Stimulated activated CD8-positive, alpha-beta memory T cell treated with anti-CD3 and anti-CD28 coated beads, Interleukin-7, amount 100 ng/mL, for 24 hours (primary cell): ENCODE measurements around the gene ZNF177.
"Not testable (repeated sequence)": the region's sequence is repeated elsewhere in the genome, so short reads cannot be mapped to it uniquely, and the experiment has no call there.

ENCODE experiments used
- DNase-seq: peaks from one replicate; pipeline ENCODE4 v3.0.0-alpha.2; 2020; ENCODE audit warnings: low read depth

Gene ZNF177

DNA sequence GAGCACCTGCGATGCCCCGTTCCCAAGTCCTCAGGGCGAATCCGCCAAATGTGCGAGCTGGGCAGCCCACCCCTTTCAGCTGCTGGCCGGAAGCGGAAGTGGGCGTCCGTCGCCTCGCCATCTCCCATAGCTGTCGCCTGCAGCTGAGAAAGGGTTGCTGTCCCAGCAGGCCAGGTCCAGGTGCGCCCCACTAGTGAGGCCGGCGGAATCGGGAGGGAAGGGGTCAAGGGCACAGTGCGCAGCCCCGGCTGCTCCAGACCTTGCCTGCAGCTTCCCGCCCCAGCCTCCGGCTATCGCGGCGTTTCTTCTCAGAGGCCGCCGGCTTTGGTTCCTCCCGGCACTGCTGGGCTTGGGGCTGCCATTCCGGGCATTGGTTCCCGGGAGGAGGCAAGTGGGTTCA is at the start of gene ZNF177:
Gene ZNF177 (plus strand): TSS at position 109 of the 400 bp plus-strand sequence. CDS start 15,299 bp downstream, outside the sequence.
- no peak for DNase-seq

DNA sequence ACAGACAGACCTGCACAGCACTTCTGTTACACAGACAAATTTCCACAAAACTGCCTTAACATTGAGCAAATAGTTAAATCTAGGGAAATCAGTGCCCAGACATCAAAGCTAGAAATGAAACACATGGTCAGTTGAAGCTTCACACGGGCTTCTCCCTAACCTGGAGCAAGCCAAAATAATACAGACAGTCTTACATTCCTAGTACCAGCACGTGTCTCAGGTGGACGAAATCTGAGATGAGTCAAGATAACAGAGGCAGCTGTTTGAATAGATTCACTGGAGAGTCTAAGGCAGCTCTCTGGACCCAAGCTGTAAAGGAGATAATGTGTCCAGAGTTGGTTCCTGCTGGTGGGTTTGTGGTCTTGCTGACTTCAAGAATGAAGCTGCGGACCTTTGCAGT is 49.1 kb upstream of the ZNF177 start:
- no peak for DNase-seq

DNA sequence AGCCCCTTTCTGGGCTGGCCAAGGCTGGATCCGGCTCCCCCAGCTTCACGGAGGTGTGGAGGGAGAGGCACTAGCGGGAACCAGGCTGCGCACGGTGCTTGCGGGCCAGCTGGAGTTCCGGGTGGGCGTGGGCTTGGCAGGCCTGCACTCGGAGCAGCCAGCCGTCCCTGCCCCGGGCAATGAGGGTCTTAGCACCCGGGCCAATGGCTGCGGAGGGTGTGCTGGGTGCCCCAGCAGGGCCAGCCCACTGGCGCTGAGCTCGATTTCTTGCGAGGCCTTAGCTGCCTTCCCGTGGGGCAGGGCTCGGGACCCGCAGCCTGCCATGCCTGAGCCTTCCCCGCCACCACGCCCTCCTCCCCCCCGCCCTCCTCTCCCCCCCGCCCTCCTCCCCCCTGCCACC is 41.5 kb upstream of the ZNF177 start:
- no peak for DNase-seq

DNA sequence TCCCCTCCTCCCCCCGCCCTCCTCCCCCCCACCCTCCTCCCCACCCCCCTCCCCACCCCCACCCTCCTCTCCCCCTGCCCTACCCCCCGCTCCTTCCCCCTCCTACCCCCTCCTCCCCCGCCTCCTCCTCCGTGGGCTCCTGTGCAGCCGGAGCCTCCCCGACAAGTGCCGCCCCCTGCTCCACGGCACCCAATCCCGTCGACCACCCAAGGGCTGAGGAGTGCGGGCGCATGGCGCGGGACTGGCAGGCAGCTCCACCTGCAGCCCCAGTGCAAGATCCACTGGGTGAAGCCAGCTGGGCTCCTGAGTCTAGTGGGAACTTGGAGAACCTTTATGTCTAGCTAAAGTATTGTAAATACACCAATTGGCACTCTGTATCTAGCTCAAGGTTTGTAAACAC is 41.1 kb upstream of the ZNF177 start:
- not testable (repeated sequence) for DNase-seq

DNA sequence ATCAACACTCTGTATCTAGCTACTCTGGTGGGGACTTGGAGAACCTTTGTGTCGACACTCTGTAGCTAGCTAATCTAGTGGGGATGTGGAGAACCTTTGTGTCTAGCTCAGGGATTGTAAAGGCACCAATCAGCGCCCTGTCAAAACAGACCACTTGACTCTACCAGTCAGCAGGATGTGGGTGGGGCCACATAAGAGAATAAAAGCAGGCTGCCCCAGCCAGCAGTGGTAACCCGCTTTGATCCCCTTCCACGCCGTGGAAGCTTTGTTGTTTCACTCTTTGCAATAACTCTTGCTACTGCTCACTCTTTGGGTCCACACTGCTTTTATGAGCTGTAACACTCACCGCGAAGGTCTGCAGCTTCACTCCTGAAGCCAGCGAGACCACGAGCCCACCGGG is 40.6 kb upstream of the ZNF177 start:
- not testable (repeated sequence) for DNase-seq

DNA sequence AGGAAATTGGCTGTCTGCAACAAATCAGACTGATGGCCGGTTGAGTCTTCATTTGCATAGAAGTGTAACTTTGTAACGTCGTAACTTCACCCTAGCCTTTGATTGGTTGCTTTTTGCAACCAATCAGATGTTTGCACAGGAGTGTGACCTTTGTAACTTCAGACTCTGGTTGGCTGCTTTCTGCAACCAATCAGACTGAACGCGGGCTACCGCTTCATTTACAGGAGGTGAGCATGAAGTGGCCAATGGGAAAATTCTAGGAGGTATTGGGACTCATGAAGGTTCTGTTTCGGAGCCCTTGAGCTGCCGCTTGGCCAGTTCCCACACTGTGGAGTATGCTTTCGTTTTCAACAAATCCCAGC is 39.3 kb upstream of the ZNF177 start:
- no peak for DNase-seq

DNA sequence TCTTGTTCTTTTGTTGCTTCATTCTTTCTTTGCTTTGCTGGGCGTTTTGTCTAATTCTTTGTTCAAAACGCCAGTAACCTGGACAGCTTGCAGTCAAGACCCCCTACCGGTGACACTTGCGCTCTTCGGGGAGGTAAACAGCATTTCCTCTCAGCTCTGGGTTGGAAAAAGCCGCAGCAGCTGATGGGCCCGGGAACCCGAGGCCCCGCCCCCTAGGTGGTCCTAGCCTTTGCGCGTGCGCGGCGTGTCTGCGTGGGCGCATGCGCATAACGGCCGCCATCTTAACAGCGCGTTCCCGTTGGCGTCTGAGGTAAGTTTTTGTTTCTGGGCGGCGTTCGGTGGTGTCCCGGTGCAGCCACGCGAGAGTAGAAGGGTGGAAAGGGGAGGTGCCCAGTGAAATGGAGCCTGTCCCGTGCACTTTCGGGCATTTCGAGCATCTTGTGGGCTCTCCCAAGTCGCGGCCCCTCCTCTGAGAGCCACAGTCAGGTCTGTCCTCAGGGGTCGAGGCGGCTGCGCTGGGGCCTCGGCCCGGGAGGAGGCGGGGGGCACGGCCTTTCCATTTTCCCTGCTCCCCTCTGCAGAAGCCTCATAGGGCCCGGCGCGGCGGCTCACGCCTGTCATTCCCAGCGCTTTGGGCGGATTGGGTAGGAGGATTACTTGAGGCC is 38.8 kb upstream of the ZNF177 start, which contains the start of gene ZNF559:
Gene ZNF559 (plus strand): TSS at position 261 of the 665 bp plus-strand sequence. CDS start 14,371 bp downstream, outside the sequence.
- DNase-seq, result peak; percentile 95

DNA sequence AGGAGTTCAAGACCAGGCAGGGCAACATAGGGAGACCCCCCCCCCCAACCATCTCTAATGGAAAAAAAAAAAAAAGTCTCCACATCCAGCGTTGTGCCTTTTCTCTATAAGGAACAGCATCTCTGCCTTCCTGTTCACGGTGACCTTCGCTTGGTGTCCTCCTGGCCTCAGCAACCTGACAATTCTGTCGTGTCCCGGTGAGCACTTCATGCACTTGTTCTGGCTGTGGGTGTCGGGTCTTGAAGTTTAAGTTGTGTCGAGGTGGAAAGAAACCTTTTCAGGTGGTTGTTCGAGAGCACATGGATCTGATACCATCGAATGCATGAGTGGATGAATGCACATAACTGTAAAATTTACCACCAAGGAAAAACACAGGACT is 38.2 kb upstream of the ZNF177 start:
- DNase-seq, result no peak

DNA sequence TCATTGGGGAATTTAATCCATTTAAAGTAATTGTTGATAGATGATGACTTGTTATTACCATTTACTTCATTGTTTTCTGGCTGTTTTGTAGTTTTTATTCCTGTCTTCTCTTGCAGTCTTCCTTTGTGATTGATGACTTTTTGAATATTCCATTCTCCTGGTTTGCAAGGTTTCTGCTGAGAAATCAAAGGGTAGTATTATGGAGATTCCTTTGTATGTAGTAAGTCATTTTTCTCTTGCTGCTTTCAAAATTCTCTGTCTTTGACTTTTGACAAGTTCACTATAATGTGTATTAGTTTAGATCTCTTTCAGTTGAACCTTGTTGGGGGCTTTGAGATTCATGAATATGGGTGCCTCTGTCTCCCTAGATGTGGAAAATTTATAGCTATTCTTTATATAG is 32.8 kb upstream of the ZNF177 start:
- no peak for DNase-seq

DNA sequence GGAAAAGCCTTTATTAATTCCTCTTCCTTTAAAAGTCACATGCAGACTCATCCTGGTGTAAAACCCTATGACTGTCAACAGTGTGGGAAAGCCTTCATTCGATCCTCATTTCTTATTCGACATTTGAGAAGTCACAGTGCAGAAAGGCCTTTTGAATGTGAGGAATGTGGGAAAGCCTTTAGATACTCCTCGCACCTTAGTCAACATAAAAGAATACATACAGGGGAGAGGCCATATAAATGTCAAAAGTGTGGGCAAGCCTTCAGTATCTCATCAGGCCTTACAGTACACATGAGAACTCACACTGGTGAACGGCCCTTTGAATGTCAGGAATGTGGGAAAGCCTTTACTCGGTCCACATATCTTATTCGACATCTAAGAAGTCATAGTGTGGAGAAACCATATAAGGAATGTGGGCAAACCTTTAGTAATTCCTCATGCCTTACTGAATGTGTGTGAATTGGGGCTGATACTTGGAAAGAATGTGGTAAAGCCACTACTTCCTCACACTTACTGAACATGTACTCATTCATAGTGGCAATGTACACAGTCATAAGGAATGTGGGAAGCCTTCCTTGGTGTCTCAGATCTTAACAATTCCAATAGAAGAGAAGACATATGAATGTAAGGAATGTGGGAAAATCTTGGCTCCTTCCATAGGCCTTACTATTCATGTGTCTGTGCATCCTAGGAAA is 20.1 kb upstream of the ZNF177 start:
- no peak for DNase-seq

DNA sequence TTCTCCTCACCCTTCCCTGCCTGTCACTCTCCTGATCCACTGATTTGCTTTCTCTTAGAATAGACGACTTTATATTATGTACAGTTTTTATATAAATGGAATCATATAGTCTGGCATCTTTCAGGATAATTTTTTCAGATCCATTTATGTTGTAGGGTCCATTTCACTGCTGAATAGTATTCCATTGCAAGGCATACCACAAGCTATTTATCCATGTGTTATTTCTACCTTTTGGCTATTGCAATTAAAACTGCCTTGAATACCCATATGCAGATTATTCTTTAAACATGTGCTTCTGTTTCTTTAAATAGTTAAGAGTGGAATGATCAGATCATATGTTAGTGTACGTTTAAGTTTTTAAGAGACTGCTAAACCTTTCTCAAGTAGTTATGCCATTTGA is 17.8 kb upstream of the ZNF177 start:
- DNase-seq, result no peak

DNA sequence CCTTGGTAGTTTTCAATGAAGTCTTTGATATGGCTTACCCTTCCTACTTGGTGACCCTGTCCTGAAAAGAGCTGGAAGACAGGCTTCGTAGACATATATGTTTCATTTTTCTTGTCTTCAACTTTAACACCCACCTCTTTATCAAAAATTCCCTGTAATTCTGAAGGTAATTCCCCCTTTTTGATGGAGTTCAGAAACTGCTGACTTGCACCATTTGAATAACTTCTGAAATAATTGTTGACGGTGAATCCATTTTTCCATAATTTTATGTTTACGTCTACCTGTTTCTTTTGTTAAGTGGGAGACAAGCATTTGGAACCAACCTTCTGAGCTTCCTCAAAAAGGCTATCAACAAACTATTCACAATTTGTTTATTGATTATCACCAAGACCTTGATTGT is 14.6 kb upstream of the ZNF177 start:
- no peak for DNase-seq

DNA sequence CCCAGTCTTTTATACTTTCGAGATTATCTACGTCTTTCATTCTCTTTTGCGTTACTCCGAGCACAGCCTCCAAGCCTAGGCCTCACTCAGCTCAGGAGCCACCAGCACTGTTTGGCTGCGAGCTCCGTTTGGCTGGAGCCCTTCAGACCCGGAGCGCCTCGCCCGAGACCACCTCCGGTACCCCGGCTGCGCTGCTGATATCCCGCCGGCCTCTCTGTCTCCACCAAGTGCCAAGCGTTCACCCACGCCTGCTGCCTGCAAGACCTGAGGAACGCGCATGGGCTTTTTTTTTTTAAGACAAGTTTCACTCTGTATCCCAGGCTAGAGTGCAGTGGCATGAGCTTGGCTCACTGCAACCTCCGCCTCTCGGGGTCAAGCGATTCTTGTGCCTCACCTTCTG is 14.1 kb upstream of the ZNF177 start:
- DNase-seq, result no peak

DNA sequence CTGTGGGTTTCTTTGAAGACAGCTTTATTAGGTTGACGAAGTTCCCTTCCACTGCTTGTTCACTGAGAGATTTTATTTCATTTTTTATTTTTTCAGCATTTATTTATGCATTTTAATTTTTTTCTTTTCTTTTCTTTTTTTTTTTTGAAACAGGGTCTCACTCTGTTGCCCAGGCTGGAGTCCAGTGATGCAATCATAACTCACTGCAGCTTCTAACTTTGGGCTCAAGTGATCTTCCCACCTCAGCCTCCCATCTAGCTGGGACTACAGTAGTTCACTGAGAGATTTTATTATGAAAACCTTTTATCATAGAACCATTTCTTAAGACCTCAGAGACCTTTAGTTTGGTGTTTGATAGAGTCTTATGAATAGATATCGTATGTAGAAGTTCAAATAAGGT is 10.3 kb upstream of the ZNF177 start:
- DNase-seq, result no peak

DNA sequence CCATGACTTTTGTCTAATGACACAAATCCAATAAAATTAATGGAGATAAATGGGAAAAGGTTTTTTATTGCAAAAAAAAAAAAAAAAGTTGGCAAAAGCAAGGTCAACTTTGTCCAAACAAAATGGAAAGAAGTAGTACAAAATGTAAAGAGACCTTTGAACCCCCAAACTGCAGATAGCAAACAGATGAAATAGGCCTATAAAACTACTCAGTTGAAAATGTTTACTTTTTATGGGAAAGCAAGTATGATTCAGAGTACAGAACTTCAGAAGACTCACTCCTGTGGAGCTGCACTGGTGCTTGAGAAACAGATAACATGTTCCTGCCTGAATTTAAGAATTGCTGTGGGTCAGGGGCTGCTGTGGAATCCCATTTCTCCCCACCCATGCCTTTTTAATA is 9.8 kb upstream of the ZNF177 start:
- DNase-seq, result no peak

DNA sequence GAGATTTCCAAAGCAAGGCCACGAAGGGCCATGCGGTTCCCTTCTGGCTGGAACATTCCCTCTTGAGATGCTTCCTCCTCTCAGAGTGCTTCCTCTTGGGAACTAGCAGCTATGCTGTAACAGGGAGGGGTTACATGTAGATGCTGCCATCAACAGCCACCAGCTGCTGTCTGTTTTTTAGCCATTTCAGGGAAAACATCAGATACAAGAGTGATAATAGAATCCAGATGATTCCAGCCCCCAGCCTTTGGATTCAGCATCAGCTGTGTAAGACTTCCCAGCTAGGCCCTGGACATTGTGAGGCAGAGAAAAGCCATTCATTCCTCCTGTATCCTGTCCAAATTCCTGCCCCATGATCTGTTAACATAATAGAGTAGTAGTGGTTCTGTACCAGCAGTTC is 8.2 kb upstream of the ZNF177 start:
- DNase-seq, result no peak

DNA sequence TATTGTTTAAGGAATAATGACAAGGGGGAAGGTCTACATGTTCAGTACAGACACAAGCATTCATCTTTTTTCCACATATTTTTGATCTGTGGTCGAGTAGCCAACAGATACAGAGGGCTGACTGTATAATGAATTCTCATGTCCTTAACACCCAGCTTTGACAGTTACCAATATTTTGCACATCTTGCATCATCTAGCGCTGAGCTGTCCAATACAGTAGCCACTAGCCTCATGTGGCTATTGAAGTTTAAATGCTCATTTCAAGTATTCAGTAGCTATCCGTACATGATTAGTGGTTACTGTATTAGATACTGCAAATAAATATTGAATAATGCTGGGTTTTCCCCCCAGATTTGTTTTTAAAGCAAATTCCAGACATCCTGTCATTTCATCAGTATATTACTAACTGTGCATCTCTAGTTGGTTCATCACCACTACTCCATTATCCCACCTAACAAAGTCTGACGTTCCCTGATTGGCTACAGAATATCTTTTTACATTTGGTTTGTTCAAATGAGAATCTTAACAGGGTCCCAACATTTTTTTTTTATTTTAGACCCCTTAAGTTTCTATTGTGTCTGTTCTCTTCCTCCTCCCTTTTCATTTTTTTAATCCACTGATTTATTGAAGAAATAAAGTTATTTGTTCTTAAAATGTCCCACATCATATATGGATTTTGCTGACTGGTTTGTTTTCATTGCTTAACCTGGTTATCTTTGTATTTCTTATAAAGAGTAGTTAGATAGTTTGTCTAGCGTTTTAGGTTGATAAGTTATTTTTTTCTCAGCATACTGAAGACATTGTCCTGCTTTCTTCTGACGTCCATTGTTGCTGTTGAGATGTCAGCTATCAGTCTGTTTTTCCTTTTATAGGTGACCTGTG is 8.2 kb downstream of the ZNF177 start:
- DNase-seq, result no peak

DNA sequence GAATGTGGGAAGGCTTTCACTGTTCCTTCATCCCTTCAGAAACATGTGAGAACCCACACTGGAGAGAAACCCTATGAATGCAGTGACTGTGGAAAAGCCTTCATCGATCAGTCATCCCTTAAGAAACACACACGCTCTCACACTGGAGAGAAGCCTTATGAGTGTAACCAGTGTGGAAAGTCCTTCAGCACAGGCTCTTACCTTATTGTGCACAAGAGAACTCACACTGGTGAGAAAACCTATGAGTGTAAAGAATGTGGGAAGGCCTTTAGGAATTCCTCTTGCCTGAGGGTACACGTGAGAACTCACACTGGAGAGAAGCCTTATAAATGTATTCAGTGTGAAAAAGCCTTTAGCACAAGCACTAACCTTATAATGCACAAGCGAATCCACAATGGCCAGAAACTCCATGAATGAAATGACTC is 18.6 kb downstream of the ZNF177 start:
- DNase-seq, result no peak

DNA sequence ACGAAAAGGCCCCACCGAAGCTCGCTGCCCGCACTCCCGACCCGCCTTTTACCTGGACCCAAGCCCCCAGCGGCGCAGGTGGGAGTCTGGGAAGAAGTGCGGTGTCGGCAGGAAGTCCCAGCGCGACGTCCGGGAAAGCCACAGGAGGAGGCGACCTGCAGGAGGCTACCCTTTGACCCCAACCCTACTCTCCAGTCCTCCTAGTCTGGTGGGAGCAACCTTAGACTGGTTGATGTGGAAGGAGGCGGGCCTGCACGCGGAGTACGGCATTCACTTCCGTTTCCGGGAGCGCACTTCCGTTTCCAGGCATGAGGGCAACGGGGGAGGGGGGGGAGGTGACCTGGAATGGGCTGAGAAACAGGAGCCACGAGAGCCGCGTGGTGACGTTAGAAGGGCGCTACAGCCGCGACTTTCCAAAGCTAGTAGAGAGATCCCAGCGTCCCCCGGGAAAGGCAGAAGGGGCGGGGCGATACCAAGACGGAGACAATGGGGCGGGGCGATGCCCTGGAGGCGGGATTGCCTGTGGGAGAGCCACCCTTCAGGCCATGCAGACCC is 44.1 kb downstream of the ZNF177 start:
- peak; percentile 33 for DNase-seq

DNA sequence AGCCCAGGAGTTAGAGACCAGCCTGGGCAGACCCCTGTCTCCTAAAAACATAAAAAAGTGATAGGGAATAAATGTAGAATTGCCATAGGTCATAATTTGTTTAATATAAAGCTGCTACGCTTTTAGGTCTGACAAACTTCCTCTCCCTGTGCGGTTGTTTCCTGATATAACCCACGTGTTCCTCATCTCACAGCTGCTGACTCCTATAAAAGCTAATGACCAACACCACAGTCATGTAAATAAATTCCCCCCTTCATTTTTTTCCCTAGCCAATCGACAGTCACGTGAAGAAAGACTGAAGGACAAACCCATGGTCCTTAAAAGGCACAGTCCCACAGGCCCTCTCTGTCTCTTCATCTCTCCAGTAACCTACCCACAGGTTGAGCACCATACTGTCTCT is 45.0 kb downstream of the ZNF177 start:
- no peak for DNase-seq

DNA sequence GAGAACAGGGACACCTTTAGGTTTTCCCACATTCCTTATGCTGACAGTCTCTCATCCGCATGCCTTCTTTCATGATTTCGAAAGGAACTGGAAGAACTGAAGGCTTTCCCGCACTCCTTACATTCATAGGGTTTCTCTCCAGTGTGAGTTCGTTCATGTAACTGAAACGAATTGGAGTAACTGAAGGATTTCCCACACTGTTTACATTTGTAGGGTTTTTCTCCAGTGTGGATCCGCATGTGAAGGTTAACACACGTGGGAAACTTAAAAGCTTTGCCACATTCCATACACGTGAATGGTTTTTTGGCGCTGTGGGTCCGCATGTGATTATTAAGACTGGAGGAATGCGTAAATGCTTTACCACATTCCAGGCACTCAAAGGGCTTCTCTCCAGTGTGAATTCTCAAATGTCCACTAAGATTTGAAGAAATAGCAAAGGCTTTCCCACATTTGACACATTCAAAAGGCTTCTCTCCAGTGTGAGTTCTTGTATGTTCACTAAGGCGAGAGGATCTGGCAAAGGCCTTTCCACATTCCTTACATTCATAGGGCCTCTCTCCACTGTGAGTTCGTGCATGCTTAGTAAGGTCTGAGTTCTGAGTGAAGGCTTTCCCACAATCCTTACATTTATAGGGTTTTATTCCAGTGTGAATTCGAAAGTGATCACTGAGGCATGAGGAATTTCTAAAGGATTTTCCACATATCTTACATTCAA is 50.6 kb downstream of the ZNF177 start:
- no peak for DNase-seq

DNA sequence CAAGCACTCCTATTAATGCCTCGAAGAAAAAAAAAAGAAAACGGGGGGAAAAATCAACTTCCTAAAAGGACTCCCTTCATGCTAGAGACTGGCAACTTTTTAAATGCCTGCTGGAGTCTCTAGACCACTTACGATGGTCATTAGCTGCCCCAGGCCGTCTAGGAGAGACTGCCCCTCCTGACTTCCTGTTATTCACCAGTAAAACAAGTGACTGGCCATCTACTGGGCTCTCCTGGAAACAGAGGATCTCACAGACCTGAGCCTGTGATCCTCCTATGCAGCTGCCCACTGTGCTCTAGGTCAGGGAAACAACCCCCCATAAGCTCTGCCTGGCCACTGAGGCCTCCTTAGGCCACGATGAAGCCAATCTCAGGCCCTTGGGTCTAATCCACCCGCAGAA is 65.1 kb downstream of the ZNF177 start:
- DNase-seq, result no peak
